Stomach smooth muscle (tissue), 2 donors: ENCODE measurements around the gene MUC3A.

Experiments used
- H3K27ac ChIP-seq: one replicate; pipeline ENCODE4 v1.7.0; 2013; ENCODE audit warnings: mild to moderate bottlenecking, low read length, inconsistent platforms
- H3K27me3 ChIP-seq, 2 donors: one replicate each; pipeline ENCODE4 v1.7.0; 2013; ENCODE audit warnings: low read length in 2 of 2; ENCODE audit not compliant: insufficient read depth in 2 of 2, control insufficient read depth in 1 of 2
- H3K36me3 ChIP-seq, 2 donors: one replicate each; pipeline ENCODE4 v1.7.0; 2013; ENCODE audit warnings: low read length in 2 of 2; ENCODE audit not compliant: control insufficient read depth in 2 of 2, insufficient read depth in 2 of 2
- H3K4me1 ChIP-seq: one replicate; pipeline ENCODE4 v1.7.0; 2013; ENCODE audit warnings: low read length; ENCODE audit not compliant: control insufficient read depth, insufficient read depth
- H3K4me3 ChIP-seq, 2 donors: one replicate each; pipeline ENCODE4 v1.7.0; 2013; ENCODE audit warnings: low read length in 2 of 2
- H3K9ac ChIP-seq, 2 donors: one replicate each; pipeline ENCODE4 v1.7.0; 2013; ENCODE audit warnings: low read length in 2 of 2, mild to moderate bottlenecking in 1 of 2
- H3K9me3 ChIP-seq, 2 donors: one replicate each; pipeline ENCODE4 v1.7.0; 2013; ENCODE audit warnings: low read length in 2 of 2; ENCODE audit not compliant: control insufficient read depth in 2 of 2
- donor health status: healthy.
- donor health status: Pancreatic carcinoma.

Gene MUC3A

GRCh38 chr7:100963386-100963785, 14.1 kb downstream of the MUC3A start:
- H3K4me1 ChIP-seq, result peaks cover 19% of the 10 kb centered on the region
- H3K27me3 ChIP-seq, result peaks cover 49 to 65% of the 10 kb centered on the region in 2 donors
- no peak overlapping the region for H3K27ac ChIP-seq
- no peaks in the 10 kb centered on the region for H3K36me3 ChIP-seq
- H3K9me3 ChIP-seq, result peaks cover 0 to 9% of the 10 kb centered on the region in 2 donors
- no peak overlapping the region for H3K9ac ChIP-seq
- no peak overlapping the region for H3K4me3 ChIP-seq

GRCh38 chr7:100963874-100964273, 14.5 kb downstream of the MUC3A start:
- Histone ChIP-seq H3K27me3 (peaks cover 54 to 67% of the 10 kb centered on the region in 2 donors), H3K9me3 (peaks cover 0 to 6% of the 10 kb centered on the region in 2 donors), H3K4me3 (no peak overlapping the region), H3K27ac (no peak overlapping the region), H3K9ac (no peak overlapping the region), H3K4me1 (peaks cover 19% of the 10 kb centered on the region), H3K36me3 (no peaks in the 10 kb centered on the region)

DNA sequence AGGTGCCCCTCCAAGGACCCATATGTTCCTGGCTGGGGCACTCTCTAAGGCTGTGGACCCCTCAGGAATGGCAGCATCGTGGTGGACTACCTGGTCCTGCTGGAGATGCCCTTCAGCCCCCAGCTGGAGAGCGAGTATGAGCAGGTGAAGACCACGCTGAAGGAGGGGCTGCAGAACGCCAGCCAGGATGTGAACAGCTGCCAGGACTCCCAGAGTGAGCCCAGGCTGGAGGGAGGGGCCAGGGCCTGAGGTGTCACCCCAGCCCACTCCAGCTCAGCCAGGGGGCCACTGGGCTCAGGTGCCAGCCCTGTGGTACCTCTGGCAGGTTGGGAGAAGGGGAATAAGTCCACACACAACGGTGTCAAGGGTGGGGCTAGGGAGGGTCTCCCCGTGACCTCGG, 15.3 kb downstream of the MUC3A start:
- Histone ChIP-seq H3K9me3 (peaks cover 0 to 6% of the 10 kb centered on the region in 2 donors), H3K4me1 (peaks cover 19% of the 10 kb centered on the region), H3K27me3 (peaks cover 60 to 67% of the 10 kb centered on the region in 2 donors), H3K9ac (no peak overlapping the region), H3K4me3 (no peak overlapping the region), H3K27ac (no peak overlapping the region), H3K36me3 (no peaks in the 10 kb centered on the region)

- Histone ChIP-seq H3K27me3 (peaks cover 64 to 67% of the 10 kb centered on the region in 2 donors), H3K4me1 (peaks cover 19% of the 10 kb centered on the region), H3K4me3 (peak overlapping the region in 1 of 2 donors; percentile 49), H3K27ac (no peak overlapping the region), H3K9ac (no peak overlapping the region), H3K36me3 (no peaks in the 10 kb centered on the region), H3K9me3 (peaks cover 0 to 2% of the 10 kb centered on the region in 2 donors)
Observed at GRCh38 chr7:100965045-100965722, 15.8 kb downstream of the MUC3A start.

GRCh38 chr7:100965723-100966541, 16.6 kb downstream of the MUC3A start:
- Histone ChIP-seq H3K4me1 (peaks cover 19% of the 10 kb centered on the region), H3K9ac (no peak overlapping the region), H3K27ac (no peak overlapping the region), H3K4me3 (peak overlapping the region; percentile 14 to 49), H3K27me3 (peaks cover 60% of the 10 kb centered on the region in 2 donors), H3K36me3 (no peaks in the 10 kb centered on the region), H3K9me3 (peaks cover 0 to 2% of the 10 kb centered on the region in 2 donors)

DNA sequence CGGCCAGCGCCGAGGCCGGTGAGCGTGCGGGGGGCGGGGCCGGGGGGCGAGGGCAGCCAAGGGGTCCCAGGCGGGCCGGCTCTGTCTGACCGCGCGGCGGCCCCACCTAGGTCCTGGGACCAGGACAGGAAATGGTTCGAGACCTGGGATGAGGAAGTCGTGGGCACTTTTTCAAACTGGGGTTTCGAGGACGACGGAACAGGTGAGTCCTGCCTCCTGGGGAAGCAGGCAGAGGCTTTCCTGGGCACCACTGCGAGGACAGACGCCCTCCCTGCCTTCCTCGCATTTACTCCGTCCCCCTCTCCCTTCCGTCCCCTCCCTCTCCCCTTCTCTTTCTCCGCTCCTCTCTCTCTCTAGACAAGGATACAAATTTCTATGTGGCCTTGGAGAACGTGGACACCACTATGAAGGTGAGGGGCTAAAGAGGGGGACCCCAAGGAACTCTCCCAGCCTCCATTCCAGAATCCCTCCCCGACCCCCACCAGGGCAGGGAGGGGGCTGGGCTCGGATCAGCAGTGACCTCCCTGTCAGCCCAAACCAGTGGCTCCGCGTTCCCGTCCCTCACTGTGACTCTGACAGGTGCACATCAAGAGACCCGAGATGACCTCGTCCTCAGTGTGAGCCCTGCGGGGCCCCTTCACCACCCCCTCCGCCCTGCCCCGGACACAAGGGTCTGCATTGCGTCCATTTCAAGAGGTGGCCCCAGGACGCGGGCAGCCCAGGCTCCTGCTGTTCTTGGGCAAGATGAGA, 17.4 kb downstream of the MUC3A start:
- H3K9ac ChIP-seq, result peak overlapping the region in 1 of 2 donors; percentile 29
- peaks cover 19% of the 10 kb centered on the region for H3K4me1 ChIP-seq
- H3K4me3 ChIP-seq, result peak overlapping the region in 1 of 2 donors; percentile 49
- no peaks in the 10 kb centered on the region for H3K36me3 ChIP-seq
- H3K27me3 ChIP-seq, result peaks cover 58 to 60% of the 10 kb centered on the region in 2 donors
- no peak overlapping the region for H3K27ac ChIP-seq
- peaks cover 0 to 2% of the 10 kb centered on the region in 2 donors for H3K9me3 ChIP-seq

GRCh38 chr7:100967292-100967863, 18.0 kb downstream of the MUC3A start:
- peaks cover 19% of the 10 kb centered on the region for H3K4me1 ChIP-seq
- H3K27me3 ChIP-seq, result peaks cover 59 to 60% of the 10 kb centered on the region in 2 donors
- H3K9me3 ChIP-seq, result peaks cover 0 to 2% of the 10 kb centered on the region in 2 donors
- peak overlapping the region in 1 of 2 donors; percentile 29 for H3K9ac ChIP-seq
- no peak overlapping the region for H3K27ac ChIP-seq
- H3K36me3 ChIP-seq, result no peaks in the 10 kb centered on the region
- no peak overlapping the region for H3K4me3 ChIP-seq

GRCh38 chr7:100968031-100968430, 18.7 kb downstream of the MUC3A start:
- no peak overlapping the region for H3K9ac ChIP-seq
- no peak overlapping the region for H3K27ac ChIP-seq
- H3K27me3 ChIP-seq, result peaks cover 58 to 61% of the 10 kb centered on the region in 2 donors
- no peaks in the 10 kb centered on the region for H3K36me3 ChIP-seq
- peaks cover 0 to 2% of the 10 kb centered on the region in 2 donors for H3K9me3 ChIP-seq
- peaks cover 19% of the 10 kb centered on the region for H3K4me1 ChIP-seq
- no peak overlapping the region for H3K4me3 ChIP-seq

DNA sequence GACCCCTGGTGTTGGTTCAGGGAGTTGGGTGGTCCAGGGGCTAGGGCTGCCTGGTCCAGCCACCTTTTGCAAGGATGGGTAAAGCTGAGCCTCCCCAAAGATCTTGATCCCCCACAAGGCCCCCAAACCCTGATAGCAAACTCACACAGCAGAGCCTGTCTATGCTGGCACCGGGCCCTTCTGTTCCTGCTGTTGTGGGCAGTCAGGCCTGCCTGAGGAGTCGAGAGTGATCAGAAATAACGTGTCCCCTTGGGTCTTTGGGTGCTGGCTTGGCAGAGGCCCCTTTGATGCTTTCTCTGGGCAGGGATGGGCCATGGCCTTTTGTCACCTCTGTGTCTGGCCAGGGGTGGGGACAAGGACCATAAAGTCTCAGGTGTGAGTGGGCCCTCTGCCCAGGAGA, 19.3 kb downstream of the MUC3A start:
- Histone ChIP-seq H3K27me3 (peaks cover 53 to 57% of the 10 kb centered on the region in 2 donors), H3K27ac (no peak overlapping the region)

DNA sequence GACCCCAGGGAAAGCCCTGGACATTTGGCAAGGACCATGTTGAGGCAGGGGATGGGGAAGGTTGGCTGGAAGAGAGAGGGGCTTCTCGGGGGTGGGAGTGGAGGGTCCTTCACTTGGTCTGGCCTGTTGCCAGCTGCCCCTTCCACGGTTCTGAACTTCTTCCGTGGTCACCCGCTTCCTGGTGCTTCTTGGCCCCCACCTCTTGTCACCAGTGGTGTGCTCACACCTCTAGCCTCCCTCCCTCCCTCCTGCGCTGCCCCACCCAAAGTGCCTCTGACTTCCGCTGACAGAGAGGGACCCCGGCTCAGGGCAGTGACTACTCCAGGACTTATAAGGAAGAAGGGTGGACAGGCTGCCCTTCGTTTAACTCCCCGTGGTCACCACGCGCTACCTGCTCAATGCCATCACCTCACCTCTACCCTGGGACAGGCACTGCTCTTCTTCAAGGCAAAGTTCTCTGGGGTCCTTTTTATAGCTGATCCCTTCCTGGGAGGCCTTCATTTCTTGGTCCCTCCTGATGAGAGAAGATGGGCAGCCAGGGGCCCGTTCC, 19.8 kb downstream of the MUC3A start, which contains the start of gene MUC12:
Gene MUC12, plus strand, starts transcription at position 500 of the 550 bp plus-strand sequence. CDS start 58 bp downstream, outside the sequence.
- H3K9ac ChIP-seq, result no peak within 1 kb of the TSS

More for the DNA sequence above, 19.3 kb downstream of the MUC3A start:
- Histone ChIP-seq H3K9ac (no peak overlapping the region), H3K9me3 (peaks cover 0 to 2% of the 10 kb centered on the region in 2 donors), H3K4me3 (no peak overlapping the region), H3K36me3 (no peaks in the 10 kb centered on the region), H3K4me1 (peaks cover 19% of the 10 kb centered on the region)

More for the DNA sequence above, 19.8 kb downstream of the MUC3A start, which contains the start of gene MUC12:
- no peak within 1 kb of the TSS for H3K4me3 ChIP-seq
- H3K36me3 ChIP-seq, result no peaks in the 10 kb centered on the region
- peaks cover 0 to 5% of the 10 kb centered on the region in 2 donors for H3K9me3 ChIP-seq
- peaks cover 50 to 52% of the 10 kb centered on the region in 2 donors for H3K27me3 ChIP-seq
- no peak within 1 kb of the TSS for H3K27ac ChIP-seq
- peaks cover 19% of the 10 kb centered on the region for H3K4me1 ChIP-seq
